WTC11 (cell line): ENCODE data around the gene ZNF423. TPM values are rescaled to one million over a fixed set of nuclear protein-coding genes. Genes with fewer than 3 reads are reported as not detected.

Source experiments
- ATAC-seq: fragments of 200-7000 bp; cut with Tn5 transposase; 2 replicates; pipeline ENCODE4 v1.10.0; 2021; ENCODE audit warnings: mild to moderate bottlenecking, moderate library complexity
- CTCF ChIA-PET: fragments of 300-600 bp; sonication (Branson Sonifier 250); formaldehyde crosslinking; loops from one replicate; lab custom pipeline; 2021; ENCODE audit warnings: antibody characterized with exemption; lab: Charles Lee
- POLR2A ChIA-PET: fragments of 350-600 bp; sonication (Branson Sonifier 250); formaldehyde crosslinking; loops from one replicate; lab custom pipeline; 2021; ENCODE audit warnings: antibody characterized with exemption; lab: Charles Lee
- DNase-seq: peaks from one replicate; pipeline ENCODE4 v3.0.0; 2021; ENCODE audit warnings: low spot score
- H3K27ac Mint-ChIP-seq: 2 replicates; pipeline ENCODE4 v1.8.0; 2021; ENCODE audit warnings: mixed read lengths
- H3K27me3 Mint-ChIP-seq: 2 replicates; pipeline ENCODE4 v1.8.0; 2021; ENCODE audit warnings: low read depth, mild to moderate bottlenecking, moderate library complexity, mixed read lengths
- H3K36me3 Mint-ChIP-seq: 2 replicates; pipeline ENCODE4 v1.8.0; 2021; ENCODE audit warnings: mixed read lengths
- H3K4me1 Mint-ChIP-seq: 2 replicates; pipeline ENCODE4 v1.8.0; 2022; ENCODE audit warnings: mixed read lengths
- H3K4me3 Mint-ChIP-seq: 2 replicates; pipeline ENCODE4 v1.8.0; 2021; ENCODE audit warnings: mild to moderate bottlenecking, moderate library complexity, mixed read lengths
- H3K9me3 Mint-ChIP-seq: 2 replicates; pipeline ENCODE4 v1.8.0; 2021; ENCODE audit warnings: mixed read lengths
- ARID4B ChIP-seq: sonication (generic); formaldehyde crosslinking; IDR thresholded peaks from 2 replicates; pipeline ENCODE4 v1.8.0; 2023; ENCODE audit warnings: missing genetic modification reagents, mild to moderate bottlenecking, borderline replicate concordance
- ATF6 ChIP-seq: sonication (generic); formaldehyde crosslinking; IDR thresholded peaks from 2 replicates; pipeline ENCODE4 v1.8.1; 2023; ENCODE audit warnings: mild to moderate bottlenecking, missing genetic modification reagents
- E2F1 ChIP-seq: sonication (generic); formaldehyde crosslinking; IDR thresholded peaks from 2 replicates; pipeline ENCODE4 v1.8.0; 2022; ENCODE audit warnings: mild to moderate bottlenecking, missing genetic modification reagents
- E2F5 ChIP-seq: sonication (generic); formaldehyde crosslinking; IDR thresholded peaks from 2 replicates; pipeline ENCODE4 v1.8.1; 2022; ENCODE audit warnings: mild to moderate bottlenecking, moderate library complexity, missing genetic modification reagents
- GABPB1 ChIP-seq: sonication (generic); formaldehyde crosslinking; IDR thresholded peaks from 2 replicates; pipeline ENCODE4 v1.8.1; 2023; ENCODE audit warnings: mild to moderate bottlenecking, missing genetic modification reagents
- HMGXB4 ChIP-seq: sonication (generic); formaldehyde crosslinking; IDR thresholded peaks from 2 replicates; pipeline ENCODE4 v1.8.1; 2023; ENCODE audit warnings: mild to moderate bottlenecking, moderate library complexity, missing genetic modification reagents
- JAZF1 ChIP-seq: fragments of 250-450 bp; sonication (Bioruptor Pico); IDR thresholded peaks from 2 replicates; pipeline ENCODE4 v1.9.0; 2021; ENCODE audit warnings: moderate library complexity, mild to moderate bottlenecking, inconsistent platforms
- NFYB ChIP-seq: sonication (generic); formaldehyde crosslinking; conservative IDR thresholded peaks from 2 replicates; pipeline ENCODE4 v1.8.0; 2022; ENCODE audit warnings: low read depth, missing genetic modification reagents
- NR1H2 ChIP-seq: sonication (generic); formaldehyde crosslinking; IDR thresholded peaks from 2 replicates; pipeline ENCODE4 v1.9.0; 2021; ENCODE audit warnings: mild to moderate bottlenecking, moderate library complexity, missing genetic modification reagents
- RELA ChIP-seq: sonication (generic); formaldehyde crosslinking; IDR thresholded peaks from 2 replicates; pipeline ENCODE4 v1.8.1; 2022; ENCODE audit warnings: missing genetic modification reagents, mild to moderate bottlenecking, borderline replicate concordance
- SMAD3 ChIP-seq: sonication (generic); formaldehyde crosslinking; IDR thresholded peaks from 2 replicates; pipeline ENCODE4 v1.8.0; 2022; ENCODE audit warnings: missing genetic modification reagents, mild to moderate bottlenecking, borderline replicate concordance
- TEAD4 ChIP-seq: sonication (generic); formaldehyde crosslinking; IDR thresholded peaks from 2 replicates; pipeline ENCODE4 v1.8.0; 2022; ENCODE audit warnings: mild to moderate bottlenecking, missing genetic modification reagents
- TP53 ChIP-seq: sonication (generic); formaldehyde crosslinking; IDR thresholded peaks from 2 replicates; pipeline ENCODE4 v1.8.1; 2023; ENCODE audit warnings: mild to moderate bottlenecking, missing genetic modification reagents
- ZBTB21 ChIP-seq: sonication (generic); formaldehyde crosslinking; IDR thresholded peaks from 2 replicates; pipeline ENCODE4 v1.8.1; 2023; ENCODE audit warnings: mild to moderate bottlenecking, missing genetic modification reagents, borderline replicate concordance
- ZBTB43 ChIP-seq: sonication (generic); formaldehyde crosslinking; IDR thresholded peaks from 2 replicates; pipeline ENCODE4 v1.8.1; 2023; ENCODE audit warnings: mild to moderate bottlenecking, missing genetic modification reagents
- ZNF219 ChIP-seq: sonication (generic); formaldehyde crosslinking; IDR thresholded peaks from 2 replicates; pipeline ENCODE4 v1.8.0; 2023; ENCODE audit warnings: missing genetic modification reagents, mild to moderate bottlenecking, borderline replicate concordance
- ZNF263 ChIP-seq: sonication (generic); formaldehyde crosslinking; IDR thresholded peaks from 2 replicates; pipeline ENCODE4 v1.8.1; 2022; ENCODE audit warnings: low read depth, mild to moderate bottlenecking, moderate library complexity, missing genetic modification reagents
- ZNF532 ChIP-seq: fragments of 250-450 bp; sonication (Bioruptor Pico); IDR thresholded peaks from 2 replicates; pipeline ENCODE4 v1.9.0; 2021; ENCODE audit warnings: mild to moderate bottlenecking, borderline replicate concordance
- ZNF671 ChIP-seq: fragments of 250-450 bp; sonication (Bioruptor Pico); IDR thresholded peaks from 2 replicates; pipeline ENCODE4 v1.8.0; 2021; ENCODE audit warnings: mild to moderate bottlenecking
- total RNA-seq: library from RNA; stranded (reverse); gene quantifications from 3 replicates; pipeline ENCODE4 v1.2.3, GENCODE V29; 2021

The ZNF423 gene
- total RNA-seq, 1 experiment from 2014 or later: 38.8 TPM

GRCh38 chr16:49801290-49801689 is 54.6 kb downstream of the ZNF423 start (continued):
- TF ChIP-seq HMGXB4 (CRISPR knock-in tag): no peak
- TF ChIP-seq E2F1: no peak
- TF ChIP-seq NR1H2 (CRISPR knock-in tag): no peak
- no peak for TF ChIP-seq SMAD3 (CRISPR knock-in tag)
- no peak for TF ChIP-seq GABPB1 (CRISPR knock-in tag)
- no peak for TF ChIP-seq ATF6 (CRISPR knock-in tag)
- no peak for TF ChIP-seq NFYB
- no peak for TF ChIP-seq ZBTB43
- TF ChIP-seq ZNF532 (CRISPR knock-in tag): no peak
- no peak for TF ChIP-seq ARID4B (CRISPR knock-in tag)
- TF ChIP-seq, all 79 proteins: peak for 0

- TF ChIP-seq TEAD4 (CRISPR knock-in tag): no peak
- no peak for TF ChIP-seq ZBTB21
- TF ChIP-seq RELA (CRISPR knock-in tag): no peak
- TF ChIP-seq ZNF671 (CRISPR knock-in tag): no peak
- no peak for TF ChIP-seq TP53
- no peak for TF ChIP-seq E2F5 (CRISPR knock-in tag)
- TF ChIP-seq JAZF1 (CRISPR knock-in tag): no peak
- no peak for TF ChIP-seq ZNF219 (CRISPR knock-in tag)
- TF ChIP-seq ZNF263: no peak
- Mint-ChIP-seq H3K4me1 (peaks cover 24% of the 10 kb centered on the region), H3K9me3 (no peaks in the 10 kb centered on the region), H3K36me3 (peaks cover 3% of the 10 kb centered on the region; the same call in 1 of the 2 replicates), H3K27ac (peak overlapping the region; percentile 49; the same call in 1 of the 2 replicates), H3K4me3 (no peak overlapping the region), H3K27me3 (no peaks in the 10 kb centered on the region)
- ChIA-PET POLR2A (interaction anchor here (0.5 kb wide), 1 partner anchor 21 kb away, joined by 3 read pairs; no protein-coding TSS in a partner anchor), CTCF (interaction anchor here (0.6 to 1.1 kb wide), 3 partner anchors 12 to 703 kb away, joined by 3 to 4 read pairs (median 4); no protein-coding TSS in a partner anchor)
- DNase-seq (no peak), ATAC-seq (no peak)
Observed at GRCh38 chr16:49800876-49801275, 55.0 kb downstream of the ZNF423 start.
